SK-N-SH (cell line): ENCODE data around the gene PLEKHG3.
"Not testable (repeated sequence)": the region's sequence is repeated elsewhere in the genome, so short reads cannot be mapped to it uniquely, and the experiment has no call there.

Experiments used
- CTCF ChIP-seq: fragments of 200-600 bp; sonication (generic); IDR thresholded peaks from 2 replicates; pipeline ENCODE4 v1.6.1; 2017; ENCODE audit warnings: antibody characterized with exemption, mild to moderate bottlenecking, moderate library complexity
- EP300 ChIP-seq, 2 experiments: IDR thresholded peaks; 2 replicates each; pipeline versions ENCODE4 v1.4.0 to v1.6.1; 2012; ENCODE audit warnings: borderline replicate concordance in 1 of 2, low read depth in 1 of 2, low read length in 1 of 2
- FOXJ3 ChIP-seq: sonication (generic); formaldehyde crosslinking; IDR thresholded peaks from 2 replicates; pipeline ENCODE4 v1.5.1; 2020; ENCODE audit warnings: mild to moderate bottlenecking, missing genetic modification reagents
- GABPA ChIP-seq: IDR thresholded peaks from 2 replicates; pipeline ENCODE4 v1.4.0; 2012; ENCODE audit warnings: low read depth, mild to moderate bottlenecking
- JUND ChIP-seq: IDR thresholded peaks from 2 replicates; pipeline ENCODE4 v1.4.0; 2012
- REST ChIP-seq: IDR thresholded peaks from 2 replicates; pipeline ENCODE4 v1.6.1; 2012; ENCODE audit warnings: mild to moderate bottlenecking, low read depth, low read length, moderate library complexity
- SMC3 ChIP-seq: IDR thresholded peaks from 2 replicates; pipeline ENCODE4 v1.6.1; 2012; ENCODE audit warnings: low read depth, low read length, improper control_type of control experiment

GRCh38 chr14:64658700-64659264 lies 45.4 kb upstream of the PLEKHG3 start:
- not testable (repeated sequence) for TF ChIP-seq EP300 (IDR thresholded peaks at IDR 0.05; ENCODE audit: borderline replicate concordance in 1 of 2, low read depth in 1 of 2, low read length in 1 of 2); JUND; GABPA; CTCF; SMC3; FOXJ3 (CRISPR knock-in tag); REST
